HG02884 (cell line): Measurements from ENCODE around the gene TANGO2.

Experiments used
- ATAC-seq: cut with Tn5 transposase; IDR thresholded peaks from one replicate; pipeline ENCODE4 v1.9.1; 2021; ENCODE audit warnings: mild to moderate bottlenecking, moderate library complexity; ENCODE audit not compliant: unreplicated experiment

Gene TANGO2

GRCh38 chr22:20011123-20011992, 9.6 kb upstream of the TANGO2 start:
- no peak for ATAC-seq

- ATAC-seq: no peak
Observed at GRCh38 chr22:20011993-20012740, 8.7 kb upstream of the TANGO2 start.

- no peak for ATAC-seq
Observed at GRCh38 chr22:20012741-20013331, 8.1 kb upstream of the TANGO2 start.

- no peak for ATAC-seq
Observed at GRCh38 chr22:20013382-20013871, 7.5 kb upstream of the TANGO2 start.

GRCh38 chr22:20014526-20015186, 6.3 kb upstream of the TANGO2 start:
- ATAC-seq: no peak

- ATAC-seq: no peak
Observed at GRCh38 chr22:20015187-20015625, 5.7 kb upstream of the TANGO2 start.

GRCh38 chr22:20015971-20016733, 4.8 kb upstream of the TANGO2 start:
- ATAC-seq: no peak

- peak; percentile 62 for ATAC-seq
Observed at GRCh38 chr22:20016734-20017621, 3.9 kb upstream of the TANGO2 start, which contains the start of gene ARVCF. Gene ARVCF, minus strand, starts transcription at chr22:20016823. Its CDS starts 26,029 bp downstream, at chr22:19990794.

GRCh38 chr22:20017622-20017958, 3.3 kb upstream of the TANGO2 start:
- ATAC-seq: no peak

GRCh38 chr22:20018001-20018400, 2.9 kb upstream of the TANGO2 start:
- ATAC-seq: no peak

GRCh38 chr22:20019661-20020532, 1.0 kb upstream of the TANGO2 start:
- no peak for ATAC-seq

- ATAC-seq: no peak
Observed at GRCh38 chr22:20021196-20022181, 579 bp downstream of the TANGO2 start.

GRCh38 chr22:20022231-20022977, 1.5 kb downstream of the TANGO2 start:
- no peak for ATAC-seq

GRCh38 chr22:20022978-20023613, 2.2 kb downstream of the TANGO2 start:
- no peak for ATAC-seq

GRCh38 chr22:20024225-20024624, 3.3 kb downstream of the TANGO2 start:
- no peak for ATAC-seq
